ENCODE results near the gene PANK3.
"Not testable (repeated sequence)": the region's sequence is repeated elsewhere in the genome, so short reads cannot be mapped to it uniquely, and the experiment has no call there.

The PANK3 gene

DNA sequence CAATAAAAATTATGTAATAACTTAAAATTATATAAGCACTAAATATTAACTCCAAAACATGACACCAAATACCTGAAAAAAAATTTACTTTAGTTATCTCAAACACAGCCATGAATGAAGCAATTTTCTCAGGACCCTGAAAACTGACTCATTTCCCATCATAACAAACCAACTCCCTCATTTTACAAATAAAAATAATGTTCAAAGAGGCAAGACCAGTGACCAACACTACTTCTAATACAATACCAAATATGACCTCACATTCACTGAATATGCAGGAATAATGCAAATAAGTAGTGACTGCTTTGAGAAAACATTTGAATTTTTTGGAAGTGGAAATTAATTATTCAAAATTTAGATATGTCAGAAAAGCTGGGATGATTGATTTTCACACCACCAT lies 28.5 kb downstream of the PANK3 start:
- no peak for DNase-seq (ENCODE audit: low spot score)

DNA sequence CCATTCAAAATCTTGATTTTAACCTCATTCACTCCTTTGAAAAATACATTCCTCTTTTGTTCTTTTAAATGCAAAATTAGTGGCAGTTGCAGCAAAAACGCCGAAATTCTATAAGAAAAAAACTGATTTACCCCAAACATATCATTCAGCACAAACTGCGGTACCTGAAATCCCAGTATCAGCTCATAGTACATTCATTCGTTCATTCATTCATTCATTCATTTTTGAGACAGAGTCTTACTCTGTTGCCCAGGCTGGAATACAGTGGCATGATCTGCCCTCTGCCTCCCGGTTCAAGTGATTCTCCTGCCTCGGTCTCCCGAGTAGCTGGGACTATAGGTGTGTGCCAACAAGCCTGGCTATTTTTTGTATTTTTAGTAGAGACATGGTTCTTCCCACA lies 29.6 kb downstream of the PANK3 start:
- DNase-seq (ENCODE audit: low spot score) = no peak

DNA sequence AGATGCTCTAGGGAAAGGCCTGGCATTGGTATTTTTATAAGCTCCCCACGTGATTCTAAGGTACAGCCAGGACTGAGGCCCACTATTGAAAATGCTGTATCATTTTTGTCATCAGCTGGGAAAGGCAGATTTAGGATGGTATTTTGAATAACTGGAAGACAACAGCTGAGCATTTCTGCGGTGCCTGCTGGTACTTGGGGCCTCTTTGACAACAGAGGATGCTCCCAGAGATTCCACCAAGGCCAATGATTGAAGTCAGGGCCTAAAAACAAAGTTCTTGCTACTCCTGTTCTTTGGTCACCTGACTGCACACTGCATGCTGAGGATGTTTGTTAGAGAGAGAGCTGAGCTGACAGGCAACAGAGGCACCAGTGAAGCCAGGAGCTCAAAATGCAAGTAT lies 42.0 kb downstream of the PANK3 start:
- no peak for DNase-seq (ENCODE audit: low spot score)

DNA sequence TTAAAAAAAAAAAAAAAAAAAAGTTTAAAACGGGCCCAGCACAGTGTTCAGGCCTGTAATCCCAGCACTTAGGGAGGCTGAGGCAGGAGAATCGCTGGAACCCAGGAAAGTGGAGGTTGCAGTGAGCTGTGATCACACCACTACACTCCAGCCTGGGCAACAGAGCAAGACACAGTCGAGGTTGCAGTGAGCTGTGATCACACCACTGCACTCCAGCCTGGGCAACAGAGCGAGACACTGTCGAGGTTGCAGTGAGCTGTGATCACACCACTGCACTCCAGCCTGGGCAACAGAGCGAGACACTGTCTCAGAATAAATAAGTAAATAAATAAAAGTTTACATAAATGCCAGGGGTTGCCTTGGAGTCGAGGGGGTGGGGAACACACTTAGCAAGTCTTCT lies 44.8 kb downstream of the PANK3 start:
- DNase-seq (ENCODE audit: low spot score) = not testable (repeated sequence)

DNA sequence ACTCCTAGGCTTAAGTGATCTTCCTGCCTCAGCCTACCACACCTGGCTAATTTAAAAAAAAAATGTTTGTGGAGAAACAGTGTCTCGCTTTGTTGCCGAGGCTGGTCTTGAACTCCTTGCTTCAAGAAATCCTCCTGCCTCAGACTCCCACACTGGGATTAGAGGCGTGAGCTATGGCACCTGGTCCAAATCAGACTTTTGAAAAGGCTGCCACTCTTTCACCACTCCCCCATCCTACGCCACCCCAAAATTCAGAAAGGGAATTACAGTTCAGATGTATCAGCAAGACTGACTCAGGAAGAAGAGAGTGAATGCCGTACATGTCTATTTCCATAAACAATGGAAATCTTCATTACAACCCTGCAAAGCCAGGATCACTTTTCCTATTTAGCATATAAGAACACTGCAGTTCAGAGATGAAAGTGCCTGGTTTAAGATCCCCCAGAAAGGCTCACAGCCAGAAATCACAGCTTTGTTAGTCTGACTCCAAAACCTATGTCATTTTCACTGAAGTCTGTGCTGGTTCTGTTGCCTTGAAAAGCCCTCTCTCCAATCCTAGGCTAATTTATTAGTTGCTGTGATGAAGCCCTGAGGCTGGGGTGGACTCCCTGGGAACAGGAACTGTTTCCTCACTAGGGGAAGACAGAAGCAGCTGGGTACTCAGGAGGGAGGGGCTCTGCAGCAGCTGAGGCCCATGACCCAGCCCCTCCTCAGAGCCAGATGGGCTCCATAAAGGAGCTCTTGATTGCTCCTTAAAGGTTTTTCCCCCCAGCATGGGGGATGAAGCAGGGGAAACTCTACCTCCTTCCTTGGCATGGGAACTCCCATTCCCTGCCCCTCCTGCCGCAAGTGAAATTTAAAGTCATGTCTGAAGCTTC lies 46.9 kb downstream of the PANK3 start:
- no peak for DNase-seq (ENCODE audit: low spot score)

DNA sequence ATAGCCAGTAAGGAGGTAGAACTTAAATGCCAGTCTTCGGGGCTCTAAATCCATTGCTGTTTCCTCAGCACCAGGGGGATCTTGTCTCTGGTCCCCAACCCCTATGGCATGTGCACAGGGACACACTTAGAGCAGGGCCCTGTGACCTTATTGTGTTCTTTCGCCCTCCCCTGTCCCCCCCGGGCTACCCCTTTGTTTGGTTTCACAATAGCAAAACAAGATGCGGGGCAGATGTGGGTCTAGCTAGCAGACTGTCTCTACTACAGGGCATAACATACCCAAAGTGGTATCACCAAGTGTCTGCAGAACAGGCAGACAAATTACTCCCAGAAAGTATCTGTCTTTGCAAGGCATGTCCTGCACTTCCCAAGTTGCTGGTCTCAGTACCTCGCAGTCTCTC lies 48.0 kb downstream of the PANK3 start:
- DNase-seq (ENCODE audit: low spot score) = no peak

DNA sequence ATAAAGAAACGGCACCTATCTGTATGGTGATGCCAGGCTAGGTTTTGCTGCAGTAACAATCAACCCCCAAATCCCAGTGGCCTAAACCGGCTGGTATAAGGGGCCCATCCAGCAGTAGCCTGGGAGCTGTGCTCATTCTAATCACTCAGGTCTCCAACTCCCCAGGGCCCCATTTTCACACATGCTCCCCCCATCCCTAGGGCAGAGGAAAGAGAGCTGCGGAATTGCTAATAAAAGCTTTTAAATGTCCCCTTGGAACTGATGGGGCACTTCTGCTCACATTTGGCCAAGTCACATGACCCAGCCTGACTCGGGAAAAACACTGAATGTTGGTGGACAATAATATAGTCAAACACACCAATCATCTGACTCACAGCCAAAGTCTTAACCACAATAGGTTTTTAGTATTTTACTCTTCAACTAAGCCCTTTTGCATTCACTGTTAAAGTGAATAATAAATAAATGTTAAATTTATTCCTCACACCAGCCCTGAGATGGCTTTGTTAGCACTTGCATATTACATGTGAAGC lies 48.5 kb downstream of the PANK3 start:
- no peak for DNase-seq (ENCODE audit: low spot score)

DNA sequence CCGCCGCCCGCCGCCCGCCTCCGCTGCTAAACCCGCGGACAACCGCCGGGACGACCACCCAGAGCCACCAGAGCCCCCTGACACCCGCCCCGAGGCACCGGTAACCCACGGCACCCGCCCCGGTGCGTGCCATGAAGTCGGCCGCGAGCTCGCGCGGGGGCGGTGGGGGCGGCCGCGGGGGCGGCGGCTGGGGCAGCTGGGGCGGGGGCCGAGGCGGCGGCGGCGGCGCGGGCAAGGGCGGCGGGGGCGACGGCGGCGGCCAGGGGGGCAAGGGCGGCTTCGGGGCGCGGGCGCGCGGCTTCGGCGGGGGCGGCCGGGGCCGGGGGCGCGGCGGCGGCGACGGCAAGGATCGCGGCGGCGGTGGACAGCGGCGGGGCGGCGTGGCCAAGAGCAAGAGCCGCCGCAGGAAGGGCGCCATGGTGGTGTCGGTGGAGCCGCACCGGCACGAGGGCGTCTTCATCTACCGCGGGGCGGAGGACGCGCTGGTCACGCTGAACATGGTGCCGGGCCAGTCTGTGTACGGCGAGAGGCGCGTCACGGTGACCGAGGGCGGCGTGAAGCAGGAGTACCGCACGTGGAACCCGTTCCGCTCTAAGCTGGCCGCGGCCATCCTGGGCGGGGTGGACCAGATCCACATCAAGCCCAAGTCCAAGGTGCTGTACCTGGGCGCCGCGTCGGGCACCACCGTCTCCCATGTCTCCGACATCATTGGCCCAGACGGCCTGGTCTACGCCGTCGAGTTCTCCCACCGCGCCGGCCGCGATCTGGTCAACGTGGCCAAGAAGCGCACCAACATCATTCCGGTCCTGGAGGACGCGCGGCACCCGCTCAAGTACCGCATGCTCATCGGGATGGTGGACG lies 49.6 kb downstream of the PANK3 start:
- DNase-seq (ENCODE audit: low spot score) = no peak

DNA sequence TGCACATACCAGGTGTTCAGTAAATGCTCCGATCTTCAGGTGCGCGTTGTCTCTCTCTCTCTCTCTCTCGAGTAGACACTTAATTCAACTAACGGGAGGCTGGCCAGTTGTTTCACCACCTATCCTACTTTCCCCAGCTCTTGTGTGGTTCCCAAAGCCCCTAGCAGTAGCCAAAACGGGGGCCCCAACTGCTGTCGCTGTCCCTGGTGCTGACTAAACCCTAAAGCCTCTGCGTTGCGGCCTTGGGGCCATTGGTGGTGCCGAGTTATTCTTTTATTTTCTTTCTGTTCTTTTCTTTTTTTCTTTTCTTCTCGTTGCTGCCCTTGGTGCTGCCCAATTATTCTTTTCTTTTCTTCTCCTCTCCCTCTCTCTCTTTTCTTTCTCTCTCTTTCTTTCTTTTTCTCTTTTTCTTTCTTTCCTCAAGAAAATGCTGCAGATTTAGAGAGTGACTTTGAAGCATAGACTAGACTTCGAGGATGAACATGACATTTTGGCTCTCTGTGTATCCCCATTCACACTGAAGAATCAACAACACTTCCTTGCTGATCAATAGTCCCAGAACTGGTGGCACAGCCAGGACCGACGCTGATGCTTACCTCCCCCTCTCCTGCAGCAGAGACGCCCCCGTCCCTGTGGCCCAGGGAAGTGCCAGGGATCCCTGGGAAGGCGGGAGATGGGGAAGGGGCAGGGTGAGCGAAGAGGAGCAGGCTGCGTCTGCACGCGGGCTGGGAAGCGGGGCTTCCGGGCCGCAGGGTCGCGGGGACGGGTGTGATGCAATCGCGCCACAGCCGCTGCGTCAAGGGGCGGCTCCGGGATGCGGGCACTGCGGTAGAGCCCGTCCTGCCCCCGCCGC lies 50.4 kb downstream of the PANK3 start, which contains the start of gene FBLL1:
Gene FBLL1, plus strand, starts transcription at position 785 of the 853 bp plus-strand sequence. CDS start 200 bp downstream, outside the sequence.
- DNase-seq (ENCODE audit: low spot score) = no peak

DNA sequence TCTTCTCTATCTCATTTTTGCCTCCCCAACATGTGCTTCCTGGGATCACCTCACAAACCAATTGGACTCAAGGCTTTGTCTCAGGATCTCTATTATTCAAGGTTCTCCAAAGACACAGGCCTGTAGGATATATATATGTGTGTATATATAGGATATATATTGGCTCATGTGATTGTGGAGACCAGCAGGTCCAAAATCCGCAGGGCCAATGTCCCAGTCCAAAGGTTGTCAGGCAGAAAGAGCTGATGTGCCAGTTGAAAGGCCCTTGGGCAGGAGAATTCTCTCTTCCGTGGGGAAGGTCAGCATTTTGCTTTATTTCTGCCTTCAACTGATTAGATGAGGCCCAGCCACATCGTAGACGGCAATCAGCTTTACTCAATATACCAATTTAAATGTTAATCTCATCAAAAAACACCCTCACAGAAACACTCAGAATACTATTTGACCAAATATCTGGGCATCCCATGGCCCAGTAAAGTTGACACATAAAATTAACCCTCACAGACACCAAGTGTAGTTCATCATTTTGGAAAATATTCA lies 51.3 kb downstream of the PANK3 start:
- no peak for DNase-seq (ENCODE audit: low spot score)

DNA sequence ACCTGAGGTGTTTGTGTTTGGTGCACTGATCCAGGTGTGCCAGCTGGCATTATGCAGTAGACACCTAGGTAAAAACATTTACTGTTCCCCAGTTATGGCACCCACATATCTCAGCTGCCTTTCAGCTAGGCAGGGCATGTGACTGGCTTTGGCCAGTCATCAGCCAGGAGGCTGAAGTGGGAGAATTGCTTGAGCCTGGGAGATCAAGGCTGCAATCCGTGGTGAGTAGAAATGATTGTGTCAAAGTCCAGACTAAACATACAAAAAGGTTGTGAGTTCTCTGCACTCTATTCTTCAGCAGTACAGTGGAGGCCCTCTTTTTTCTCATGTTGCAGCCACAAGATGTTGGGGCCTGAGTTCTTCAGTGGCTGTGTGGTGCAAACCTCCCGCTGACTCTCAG lies 53.3 kb downstream of the PANK3 start:
- DNase-seq (ENCODE audit: low spot score) = no peak

DNA sequence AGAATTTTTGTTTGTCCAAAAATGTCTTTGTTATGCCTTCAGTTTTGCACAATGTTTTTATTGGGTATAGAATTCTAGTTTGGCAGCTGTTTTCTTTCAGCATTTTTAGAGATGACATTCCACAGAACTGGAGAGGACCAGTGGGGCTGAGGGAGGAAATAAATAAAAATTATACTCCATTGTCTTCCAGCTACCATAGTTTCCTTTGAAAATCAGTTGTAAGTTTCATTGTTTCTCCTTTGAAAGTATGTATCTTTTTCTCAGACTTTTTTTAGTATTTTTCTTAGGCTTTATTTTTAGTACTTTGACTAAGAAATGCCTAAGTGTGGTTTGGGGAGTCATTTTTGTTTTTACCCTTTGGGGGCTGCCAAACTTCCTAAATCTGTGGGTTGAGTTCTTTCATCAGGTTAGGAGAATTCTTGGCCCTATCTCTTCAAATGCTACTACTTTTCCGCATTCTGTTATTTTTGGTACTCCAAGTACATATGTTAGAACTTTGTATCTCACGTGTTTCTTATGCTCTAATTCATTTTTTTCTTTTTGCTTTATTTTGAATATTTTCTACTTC lies 65.2 kb downstream of the PANK3 start:
- peak; percentile 31 for DNase-seq (ENCODE audit: low spot score)

DNA sequence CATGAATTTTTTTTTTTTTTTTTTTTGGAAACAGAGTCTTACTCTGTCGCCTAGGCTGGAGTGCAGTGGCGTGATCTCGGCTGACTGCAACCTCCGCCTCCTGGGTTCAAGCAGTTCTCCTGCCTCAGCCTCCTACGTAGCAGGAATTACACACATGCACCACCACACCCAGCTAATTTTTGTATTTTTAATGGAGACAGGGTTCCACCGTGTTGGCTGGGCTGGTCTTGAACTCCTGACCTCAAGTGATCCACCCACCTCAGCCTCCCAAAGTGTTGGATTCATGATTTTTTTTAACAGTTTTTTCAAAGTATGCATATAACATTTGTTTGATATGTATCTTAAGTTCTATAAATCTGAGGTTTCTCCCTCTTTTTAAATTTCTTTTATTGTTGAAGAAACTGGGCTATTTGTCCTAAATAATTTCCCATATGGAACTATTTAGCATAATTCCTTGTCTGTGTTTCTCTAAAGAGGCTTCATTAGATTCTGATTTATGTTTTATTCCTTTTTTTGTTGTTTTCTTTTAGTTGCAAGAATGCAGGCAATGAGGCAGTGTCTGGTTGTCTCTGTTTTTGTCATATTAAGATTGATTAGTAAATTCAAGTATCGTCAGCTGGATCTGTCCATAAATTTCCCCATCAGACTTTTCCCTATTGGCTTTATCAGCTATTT lies 76.5 kb downstream of the PANK3 start:
- no peak for DNase-seq (ENCODE audit: low spot score)
